HEK293 (cell line): ENCODE results near the gene PDZD8.

Experiments used
- CTCF ChIA-PET: fragments of 350-600 bp; formaldehyde crosslinking; extraction: SDS; loops from one replicate; lab custom pipeline; 2021; ENCODE audit warnings: antibody characterized with exemption; lab: Yijun Ruan, JAX
- POLR2A ChIA-PET: fragments of 300-600 bp; formaldehyde crosslinking; extraction: SDS; loops from one replicate; lab custom pipeline; 2020; ENCODE audit warnings: antibody characterized with exemption, inconsistent platforms; lab: Yijun Ruan, JAX
- H3K27ac ChIP-seq: fragments of 200-500 bp; sonication (Bioruptor generic); 2 replicates; pipeline ENCODE4 v1.5.1; 2014; ENCODE audit warnings: low read depth, low read length, control low read depth, inconsistent platforms; ENCODE audit errors: extremely low read depth
- H3K36me3 ChIP-seq, 2 experiments: fragments of 200-500 bp in 1 of 2; sonication (Bioruptor generic) in 1 of 2; 1 replicate in 1 of 2; 2 replicates in 1 of 2; pipeline ENCODE4 v1.5.1; 2014 to 2017; ENCODE audit warnings: inconsistent platforms in 2 of 2, low read length in 2 of 2; ENCODE audit not compliant: control insufficient read depth in 2 of 2, insufficient read depth in 1 of 2
- H3K4me1 ChIP-seq: fragments of 200-500 bp; sonication (Bioruptor generic); 2 replicates; pipeline ENCODE4 v1.5.1; 2014; ENCODE audit warnings: mild to moderate bottlenecking, low read length, inconsistent platforms; ENCODE audit not compliant: control insufficient read depth, insufficient read depth
- H3K4me3 ChIP-seq: 2 replicates; pipeline ENCODE4 v1.5.1; 2011; ENCODE audit warnings: low read depth, mild to moderate bottlenecking, control low read depth, low read length, moderate library complexity
- H3K9me3 ChIP-seq: fragments of 200-500 bp; sonication (Bioruptor generic); 2 replicates; pipeline ENCODE4 v1.5.1; 2014; ENCODE audit warnings: low read depth, low read length, inconsistent platforms; ENCODE audit not compliant: control insufficient read depth, insufficient read depth
- ATF2 ChIP-seq: fragments of 450-650 bp; formaldehyde crosslinking; IDR thresholded peaks from 2 replicates; pipeline ENCODE4 v1.5.1; 2016; ENCODE audit warnings: missing biosample characterization, missing genetic modification characterization, low read depth
- GFI1B ChIP-seq: fragments of 450-650 bp; formaldehyde crosslinking; IDR thresholded peaks from 2 replicates; pipeline ENCODE4 v1.5.1; 2016; ENCODE audit warnings: missing biosample characterization, missing genetic modification characterization
- GLI2 ChIP-seq: fragments of 450-650 bp; formaldehyde crosslinking; IDR thresholded peaks from 2 replicates; pipeline ENCODE4; 2017; ENCODE audit warnings: missing biosample characterization, missing genetic modification characterization, low read depth, borderline replicate concordance
- KLF9 ChIP-seq: fragments of 450-650 bp; formaldehyde crosslinking; IDR thresholded peaks from 2 replicates; pipeline ENCODE4 v1.5.1; 2016; ENCODE audit warnings: missing biosample characterization, missing genetic modification characterization, low read depth
- MZF1 ChIP-seq: fragments of 450-650 bp; formaldehyde crosslinking; IDR thresholded peaks from 2 replicates; pipeline ENCODE4 v1.5.1; 2017; ENCODE audit warnings: missing biosample characterization, missing genetic modification characterization, borderline replicate concordance
- RBAK ChIP-seq: fragments of 450-650 bp; formaldehyde crosslinking; IDR thresholded peaks from 2 replicates; pipeline ENCODE4 v1.5.1; 2016; ENCODE audit warnings: missing biosample characterization, missing genetic modification characterization
- SP3 ChIP-seq: fragments of 450-650 bp; formaldehyde crosslinking; IDR thresholded peaks from 2 replicates; pipeline ENCODE4 v1.5.1; 2016; ENCODE audit warnings: missing biosample characterization, missing genetic modification characterization
- ZBTB20 ChIP-seq: fragments of 450-650 bp; formaldehyde crosslinking; IDR thresholded peaks from 2 replicates; pipeline ENCODE4 v1.5.1; 2016; ENCODE audit warnings: missing biosample characterization, missing genetic modification characterization
- ZBTB21 ChIP-seq: fragments of 450-650 bp; formaldehyde crosslinking; IDR thresholded peaks from 2 replicates; pipeline ENCODE4 v1.5.1; 2017; ENCODE audit warnings: missing biosample characterization, missing genetic modification characterization
- ZFHX2 ChIP-seq: fragments of 450-650 bp; formaldehyde crosslinking; conservative IDR thresholded peaks from 2 replicates; pipeline ENCODE4 v1.5.1; 2016; ENCODE audit warnings: missing biosample characterization, missing genetic modification characterization
- ZNF10 ChIP-seq: fragments of 450-650 bp; formaldehyde crosslinking; IDR thresholded peaks from 2 replicates; pipeline ENCODE4 v1.5.1; 2017; ENCODE audit warnings: missing biosample characterization, missing genetic modification characterization
- ZNF274 ChIP-seq, 2 experiments: fragments of 200-500 bp in 1 of 2; fragments of 450-650 bp in 1 of 2; sonication (Bioruptor generic) in 1 of 2; formaldehyde crosslinking in 1 of 2; IDR thresholded peaks; 2 replicates each; pipeline versions ENCODE4 v1.5.1 to v1.6.1; 2014 to 2016; ENCODE audit warnings: borderline replicate concordance in 1 of 2, inconsistent platforms in 1 of 2, low read length in 1 of 2, missing biosample characterization in 1 of 2, missing genetic modification characterization in 1 of 2
- ZNF302 ChIP-seq: fragments of 450-650 bp; formaldehyde crosslinking; IDR thresholded peaks from 2 replicates; pipeline ENCODE4 v1.5.1; 2016; ENCODE audit warnings: missing biosample characterization, missing genetic modification characterization, low read depth
- ZNF404 ChIP-seq: fragments of 450-650 bp; formaldehyde crosslinking; IDR thresholded peaks from 2 replicates; pipeline ENCODE4 v1.5.1; 2017; ENCODE audit warnings: missing biosample characterization, missing genetic modification characterization
- ZNF416 ChIP-seq: fragments of 450-650 bp; formaldehyde crosslinking; IDR thresholded peaks from 2 replicates; pipeline ENCODE4 v1.5.1; 2016; ENCODE audit warnings: missing biosample characterization, missing genetic modification characterization
- ZNF433 ChIP-seq: fragments of 450-650 bp; formaldehyde crosslinking; IDR thresholded peaks from 2 replicates; pipeline ENCODE4 v1.5.1; 2016; ENCODE audit warnings: missing biosample characterization, missing genetic modification characterization, low read depth
- ZNF561 ChIP-seq: fragments of 450-650 bp; IDR thresholded peaks from 2 replicates; pipeline ENCODE4 v1.5.1; 2018; ENCODE audit warnings: missing biosample characterization, missing genetic modification characterization, borderline replicate concordance
- ZNF600 ChIP-seq: fragments of 450-650 bp; formaldehyde crosslinking; IDR thresholded peaks from 2 replicates; pipeline ENCODE4 v1.5.1; 2016; ENCODE audit warnings: missing biosample characterization, missing genetic modification characterization
- ZNF623 ChIP-seq: fragments of 450-650 bp; formaldehyde crosslinking; IDR thresholded peaks from 2 replicates; pipeline ENCODE4 v1.5.1; 2016; ENCODE audit warnings: missing biosample characterization, missing genetic modification characterization
- ZNF677 ChIP-seq: fragments of 450-650 bp; IDR thresholded peaks from 2 replicates; pipeline ENCODE4 v1.5.0; 2018; ENCODE audit warnings: missing biosample characterization, mild to moderate bottlenecking, missing genetic modification characterization, moderate library complexity
- ZNF776 ChIP-seq: fragments of 450-650 bp; formaldehyde crosslinking; IDR thresholded peaks from 2 replicates; pipeline ENCODE4 v1.5.0; 2017; ENCODE audit warnings: missing biosample characterization, missing genetic modification characterization, borderline replicate concordance
- ZNF777 ChIP-seq: fragments of 450-650 bp; formaldehyde crosslinking; IDR thresholded peaks from 2 replicates; pipeline ENCODE4 v1.5.1; 2017; ENCODE audit warnings: missing biosample characterization, missing genetic modification characterization, borderline replicate concordance
- ZNF837 ChIP-seq: fragments of 450-650 bp; formaldehyde crosslinking; IDR thresholded peaks from 2 replicates; pipeline ENCODE4 v1.5.1; 2016; ENCODE audit warnings: missing biosample characterization, missing genetic modification characterization
- ZNF843 ChIP-seq: fragments of 450-650 bp; formaldehyde crosslinking; IDR thresholded peaks from 2 replicates; pipeline ENCODE4 v1.5.1; 2016; ENCODE audit warnings: missing biosample characterization, missing genetic modification characterization
- ZSCAN4 ChIP-seq: fragments of 450-650 bp; formaldehyde crosslinking; IDR thresholded peaks from 2 replicates; pipeline ENCODE4 v1.5.1; 2017; ENCODE audit warnings: missing biosample characterization, missing genetic modification characterization
- TF ChIP-seq, protein P1 (sequence below): fragments of 450-650 bp; formaldehyde crosslinking; IDR thresholded peaks from 2 replicates; pipeline ENCODE4 v1.5.1; 2016; ENCODE audit warnings: missing biosample characterization, missing genetic modification characterization, low read depth

Gene PDZD8

GRCh38 chr10:117271427-117271826 is 103.8 kb downstream of the PDZD8 start:
- TF ChIP-seq ATF2 (tag by site-specific recombination) (no peak), ZNF274 (IDR thresholded peaks at IDR 0.05; ENCODE audit: low read length) (no peak), ZNF274 (tag by site-specific recombination; IDR thresholded peaks at IDR 0.05; ENCODE audit: borderline replicate concordance) (no peak), SP3 (no peak), ZNF600 (tag by site-specific recombination) (no peak), ZNF416 (tag by site-specific recombination) (no peak), RBAK (no peak), ZNF302 (tag by site-specific recombination) (no peak), ZNF843 (tag by site-specific recombination) (no peak), MZF1 (tag by site-specific recombination) (no peak), ZFHX2 (tag by site-specific recombination) (no peak), ZNF677 (tag by site-specific recombination) (no peak)
- no peaks in the 10 kb centered on the region for H3K4me1 ChIP-seq
- ChIA-PET POLR2A (no interaction called here), CTCF (no interaction called here)
- H3K36me3 ChIP-seq, result no peaks in the 10 kb centered on the region
- H3K4me3 ChIP-seq, result no peak overlapping the region
- H3K27ac ChIP-seq, result no peak overlapping the region
- no peaks in the 10 kb centered on the region for H3K9me3 ChIP-seq

DNA sequence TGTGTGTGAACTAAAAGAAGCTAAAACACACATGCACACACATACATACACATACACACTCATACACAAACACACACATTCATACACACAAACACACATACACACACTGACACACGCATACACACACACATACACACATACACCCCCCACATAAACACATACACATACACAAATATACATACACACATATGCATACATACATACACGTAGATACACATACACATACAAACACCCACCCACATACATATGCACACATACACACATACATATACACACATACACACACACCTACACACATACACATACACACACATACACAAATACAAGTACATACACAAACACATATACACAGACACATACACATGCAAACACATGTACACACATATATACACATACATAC is 106.3 kb downstream of the PDZD8 start:
- Histone ChIP-seq H3K4me3 (no peak overlapping the region), H3K27ac (no peak overlapping the region), H3K4me1 (no peaks in the 10 kb centered on the region), H3K9me3 (no peaks in the 10 kb centered on the region), H3K36me3 (no peaks in the 10 kb centered on the region)
- TF ChIP-seq ZSCAN4, result peak; percentile 92
- TF ChIP-seq, protein P1, sequence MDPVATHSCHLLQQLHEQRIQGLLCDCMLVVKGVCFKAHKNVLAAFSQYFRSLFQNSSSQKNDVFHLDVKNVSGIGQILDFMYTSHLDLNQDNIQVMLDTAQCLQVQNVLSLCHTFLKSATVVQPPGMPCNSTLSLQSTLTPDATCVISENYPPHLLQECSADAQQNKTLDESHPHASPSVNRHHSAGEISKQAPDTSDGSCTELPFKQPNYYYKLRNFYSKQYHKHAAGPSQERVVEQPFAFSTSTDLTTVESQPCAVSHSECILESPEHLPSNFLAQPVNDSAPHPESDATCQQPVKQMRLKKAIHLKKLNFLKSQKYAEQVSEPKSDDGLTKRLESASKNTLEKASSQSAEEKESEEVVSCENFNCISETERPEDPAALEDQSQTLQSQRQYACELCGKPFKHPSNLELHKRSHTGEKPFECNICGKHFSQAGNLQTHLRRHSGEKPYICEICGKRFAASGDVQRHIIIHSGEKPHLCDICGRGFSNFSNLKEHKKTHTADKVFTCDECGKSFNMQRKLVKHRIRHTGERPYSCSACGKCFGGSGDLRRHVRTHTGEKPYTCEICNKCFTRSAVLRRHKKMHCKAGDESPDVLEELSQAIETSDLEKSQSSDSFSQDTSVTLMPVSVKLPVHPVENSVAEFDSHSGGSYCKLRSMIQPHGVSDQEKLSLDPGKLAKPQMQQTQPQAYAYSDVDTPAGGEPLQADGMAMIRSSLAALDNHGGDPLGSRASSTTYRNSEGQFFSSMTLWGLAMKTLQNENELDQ (tag by site-specific recombination), result no peak
- ChIA-PET CTCF (no interaction called here), POLR2A (no interaction called here)

DNA sequence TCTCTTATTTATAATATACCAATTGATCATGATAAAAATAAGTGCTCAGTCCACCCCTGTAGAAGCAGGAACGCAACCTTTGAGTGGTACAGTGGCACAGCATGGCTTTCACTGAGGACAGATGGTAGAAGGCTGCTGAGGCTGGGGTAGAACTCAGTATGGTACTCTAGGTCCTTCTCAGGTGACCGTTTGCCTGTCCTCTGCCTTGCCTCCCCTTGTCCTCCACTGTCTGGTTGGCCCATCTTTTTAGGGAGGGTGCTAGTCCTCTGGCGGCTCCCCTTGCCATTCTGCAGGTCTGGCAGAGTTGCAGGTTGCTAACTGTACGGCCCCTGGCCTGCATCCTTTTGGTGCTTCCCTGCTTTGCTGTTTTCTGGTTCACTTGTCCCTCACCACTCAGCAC is 107.0 kb downstream of the PDZD8 start:
- Histone ChIP-seq H3K9me3 (no peaks in the 10 kb centered on the region), H3K36me3 (no peaks in the 10 kb centered on the region), H3K4me1 (no peaks in the 10 kb centered on the region)
- TF ChIP-seq ZNF600 (tag by site-specific recombination) (no peak), SP3 (no peak), ZNF837 (tag by site-specific recombination) (no peak), ZBTB20 (tag by site-specific recombination) (no peak), ZNF777 (no peak), ZNF10 (tag by site-specific recombination) (no peak), ZNF433 (tag by site-specific recombination) (no peak), ZNF623 (no peak), GLI2 (tag by site-specific recombination) (no peak), ZNF561 (tag by site-specific recombination) (no peak), ZNF776 (tag by site-specific recombination) (no peak), KLF9 (tag by site-specific recombination) (no peak), ZNF404 (tag by site-specific recombination) (no peak), ZBTB21 (no peak), GFI1B (tag by site-specific recombination) (no peak)
- TF ChIP-seq, all 188 proteins: peak for 0
- H3K4me3 ChIP-seq, result no peak overlapping the region
- ChIA-PET CTCF (interaction anchor here (2.8 kb wide), 1 partner anchor 52 kb away, joined by 9 read pairs; no protein-coding TSS in a partner anchor), POLR2A (no interaction called here)
- H3K27ac ChIP-seq, result no peak overlapping the region
